Tibial nerve (tissue), 4 donors: ENCODE results near the gene MPZ.
"Not testable (repeated sequence)": the region's sequence is repeated elsewhere in the genome, so short reads cannot be mapped to it uniquely, and the experiment has no call there.

ENCODE experiments used
- EP300 ChIP-seq, 2 donors: sonication (generic); formaldehyde crosslinking; IDR thresholded peaks; one replicate each; pipeline ENCODE4 v1.6.1; 2017; ENCODE audit warnings: antibody characterized with exemption in 2 of 2, mild to moderate bottlenecking in 1 of 2
- POLR2A ChIP-seq, 2 donors: fragments of 450-650 bp; IDR thresholded peaks; one replicate each; pipeline ENCODE4 v1.6.1; 2017; ENCODE audit warnings: antibody characterized with exemption in 2 of 2, mild to moderate bottlenecking in 2 of 2, moderate library complexity in 2 of 2
- TF ChIP-seq, protein P1 (sequence below), 5 experiments: fragments of 200-600 bp in 3 of 5; fragments of 450-650 bp in 2 of 5; sonication (generic) in 3 of 5; IDR thresholded peaks; one replicate each; pipeline ENCODE4 v1.5.1; 2016 to 2019; ENCODE audit warnings: antibody characterized with exemption in 5 of 5, mild to moderate bottlenecking in 3 of 5, moderate library complexity in 2 of 5

DNA sequence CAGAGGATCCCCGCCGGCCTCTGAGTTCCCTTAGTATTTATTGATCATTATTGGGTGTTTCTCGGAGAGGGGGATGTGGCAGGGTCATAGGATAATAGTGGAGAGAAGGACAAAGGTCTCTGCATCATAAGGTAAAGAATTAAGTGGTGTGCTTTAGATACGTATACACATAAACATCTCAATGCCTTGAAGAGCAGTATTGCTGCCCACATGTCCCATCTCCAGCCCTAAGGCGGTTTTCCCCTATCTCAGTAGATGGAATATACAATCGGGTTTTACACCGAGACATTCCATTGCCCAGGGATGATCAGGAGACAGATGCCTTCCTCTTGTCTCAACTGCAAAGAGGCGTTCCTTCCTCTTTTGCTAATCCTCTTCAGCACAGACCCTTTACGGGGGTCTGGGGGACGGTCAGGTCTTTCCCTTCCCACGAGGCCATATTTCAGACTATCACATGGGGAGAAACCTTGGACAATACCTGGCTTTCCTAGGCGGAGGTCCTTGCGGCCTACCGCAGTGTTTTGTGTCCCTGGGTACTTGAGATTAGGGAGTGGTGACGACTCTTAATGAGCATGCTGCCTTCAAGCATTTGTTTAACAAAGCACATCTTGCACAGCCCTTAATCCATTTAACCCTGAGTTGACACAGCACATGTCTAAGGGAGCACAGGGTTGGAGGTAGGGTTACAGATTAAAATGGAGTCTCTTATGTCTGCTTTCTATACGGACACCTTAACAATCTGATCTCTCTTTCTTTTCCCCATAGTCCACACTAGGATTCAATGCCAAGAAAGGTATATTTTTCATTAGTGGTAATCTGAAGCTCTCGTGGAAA, 6.3 kb upstream of the MPZ start:
- TF ChIP-seq POLR2A, EP300 (IDR thresholded peaks at IDR 0.05): not testable (repeated sequence)
- TF ChIP-seq, protein P1, sequence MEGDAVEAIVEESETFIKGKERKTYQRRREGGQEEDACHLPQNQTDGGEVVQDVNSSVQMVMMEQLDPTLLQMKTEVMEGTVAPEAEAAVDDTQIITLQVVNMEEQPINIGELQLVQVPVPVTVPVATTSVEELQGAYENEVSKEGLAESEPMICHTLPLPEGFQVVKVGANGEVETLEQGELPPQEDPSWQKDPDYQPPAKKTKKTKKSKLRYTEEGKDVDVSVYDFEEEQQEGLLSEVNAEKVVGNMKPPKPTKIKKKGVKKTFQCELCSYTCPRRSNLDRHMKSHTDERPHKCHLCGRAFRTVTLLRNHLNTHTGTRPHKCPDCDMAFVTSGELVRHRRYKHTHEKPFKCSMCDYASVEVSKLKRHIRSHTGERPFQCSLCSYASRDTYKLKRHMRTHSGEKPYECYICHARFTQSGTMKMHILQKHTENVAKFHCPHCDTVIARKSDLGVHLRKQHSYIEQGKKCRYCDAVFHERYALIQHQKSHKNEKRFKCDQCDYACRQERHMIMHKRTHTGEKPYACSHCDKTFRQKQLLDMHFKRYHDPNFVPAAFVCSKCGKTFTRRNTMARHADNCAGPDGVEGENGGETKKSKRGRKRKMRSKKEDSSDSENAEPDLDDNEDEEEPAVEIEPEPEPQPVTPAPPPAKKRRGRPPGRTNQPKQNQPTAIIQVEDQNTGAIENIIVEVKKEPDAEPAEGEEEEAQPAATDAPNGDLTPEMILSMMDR (IDR thresholded peaks at IDR 0.05) = not testable (repeated sequence)
